HCT116 (cell line): ENCODE measurements around the gene PRR5L. TPM values are rescaled to one million over a fixed set of nuclear protein-coding genes. Genes with fewer than 3 reads are reported as not detected.
A peak's percentile ranks its signal among the peaks of the same experiment; 100 is the strongest.

Source experiments
- ATAC-seq: fragments of 200-7000 bp; cut with Tn5 transposase; 2 replicates; pipeline ENCODE4 v1.9.1; 2020; ENCODE audit warnings: mild to moderate bottlenecking, moderate library complexity
- BruUV-seq: library from RNA; stranded (reverse); fragments of 400-500 nt; replicated peaks from 2 replicates; lab custom pipeline; 2021; lab: Mats Ljungman, UMichigan
- CTCF ChIA-PET: fragments of 300-600 bp; sonication (Branson Sonifier 250); formaldehyde crosslinking; loops from one replicate; lab custom pipeline; 2021; ENCODE audit warnings: antibody characterized with exemption; lab: Charles Lee
- POLR2A ChIA-PET: fragments of 300-600, 350-600 bp; sonication (Branson Sonifier 250); formaldehyde crosslinking; loops from one replicate; lab custom pipeline; 2021; ENCODE audit warnings: antibody characterized with exemption; lab: Charles Lee
- RAD21 ChIA-PET, 2 experiments: fragments of 300-600 bp; sonication (Branson Sonifier 250); formaldehyde crosslinking; loops; one replicate each; lab custom pipeline; 2023; ENCODE audit warnings: low total read pairs in 2 of 2; ENCODE audit not compliant: uncharacterized antibody in 2 of 2, unreplicated experiment in 2 of 2, low non-redundant PET in 1 of 2; lab: Charles Lee
- DNase-seq: peaks from one replicate; pipeline ENCODE4 v3.0.0-alpha.2; 2010; ENCODE audit warnings: low read depth, low spot score
- H2AFZ ChIP-seq: fragments of 200-600 bp; shearing (Covaris generic), sonication (generic); 2 replicates; pipeline ENCODE4 v1.6.1; 2017; ENCODE audit warnings: low read depth, mixed run types, mixed read lengths, antibody characterized with exemption, low read length; ENCODE audit not compliant: poor library complexity, severe bottlenecking
- H3K27ac ChIP-seq: 2 replicates; pipeline ENCODE4 v1.5.1; 2012; ENCODE audit warnings: low read depth, low read length
- H3K27me3 ChIP-seq: fragments of 200-600 bp; sonication (generic); 2 replicates; pipeline ENCODE4 v1.6.1; 2016; ENCODE audit warnings: mixed run types, low read length, mixed read lengths; ENCODE audit not compliant: insufficient read depth
- H3K36me3 ChIP-seq, 2 experiments: fragments of 200-500 bp in 1 of 2; fragments of 200-600 bp in 1 of 2; sonication (Bioruptor generic) in 1 of 2; sonication (generic) in 1 of 2; 2 replicates each; pipeline versions ENCODE4 v1.5.1 to v1.6.1; 2014 to 2016; ENCODE audit warnings: low read length in 2 of 2, inconsistent platforms in 1 of 2, mixed read lengths in 1 of 2, mixed run types in 1 of 2; ENCODE audit not compliant: insufficient read depth in 2 of 2, control insufficient read depth in 1 of 2
- H3K4me1 ChIP-seq, 2 experiments: fragments of 200-600 bp in 1 of 2; sonication (generic) in 1 of 2; 2 replicates each; pipeline versions ENCODE4 v1.5.1 to v1.6.1; 2012 to 2017; ENCODE audit warnings: low read length in 2 of 2, inconsistent platforms in 1 of 2, mild to moderate bottlenecking in 1 of 2, mixed read lengths in 1 of 2, mixed run types in 1 of 2, moderate library complexity in 1 of 2; ENCODE audit not compliant: insufficient read depth in 2 of 2, control insufficient read depth in 1 of 2
- H3K4me2 ChIP-seq: fragments of 200-600 bp; sonication (generic); 2 replicates; pipeline ENCODE4 v1.6.1; 2017; ENCODE audit warnings: mixed run types, low read length, mixed read lengths
- H3K4me3 ChIP-seq, 2 experiments: fragments of 200-600 bp in 1 of 2; sonication (generic) in 1 of 2; replicated peaks in 1 of 2; 2 replicates each; pipeline ENCODE4 v1.5.1; 2011 to 2016; ENCODE audit warnings: low read length in 2 of 2, control low read depth in 1 of 2, low read depth in 1 of 2, mild to moderate bottlenecking in 1 of 2, mixed read lengths in 1 of 2, mixed run types in 1 of 2
- H3K79me2 ChIP-seq: fragments of 200-600 bp; sonication (generic); 2 replicates; pipeline ENCODE4 v1.6.1; 2017; ENCODE audit warnings: mild to moderate bottlenecking, mixed run types, low read length, moderate library complexity, mixed read lengths; ENCODE audit not compliant: insufficient read depth
- H3K9ac ChIP-seq: fragments of 200-600 bp; sonication (generic); 2 replicates; pipeline ENCODE4 v1.6.1; 2016; ENCODE audit warnings: low read length, mixed read lengths
- H3K9me2 ChIP-seq: fragments of 200-600 bp; sonication (generic), shearing (Covaris generic); 2 replicates; pipeline ENCODE4 v1.6.1; 2017; ENCODE audit warnings: mixed run types, mild to moderate bottlenecking, moderate library complexity; ENCODE audit not compliant: insufficient read depth
- H3K9me3 ChIP-seq, 2 experiments: fragments of 200-500 bp in 1 of 2; fragments of 200-600 bp in 1 of 2; sonication (Bioruptor generic) in 1 of 2; sonication (generic) in 1 of 2; 2 replicates each; pipeline ENCODE4 v1.6.1; 2014 to 2017; ENCODE audit warnings: low read length in 2 of 2, mixed read lengths in 2 of 2, inconsistent platforms in 1 of 2, low read depth in 1 of 2, mild to moderate bottlenecking in 1 of 2, mixed run types in 1 of 2, moderate library complexity in 1 of 2; ENCODE audit not compliant: control insufficient read depth in 1 of 2, insufficient read depth in 1 of 2
- H4K20me1 ChIP-seq: fragments of 200-600 bp; sonication (generic), shearing (Covaris generic); 2 replicates; pipeline ENCODE4 v1.6.1; 2017; ENCODE audit warnings: mixed run types, mild to moderate bottlenecking, moderate library complexity; ENCODE audit not compliant: insufficient read depth
- CEBPB ChIP-seq: IDR thresholded peaks from 2 replicates; pipeline ENCODE4 v1.6.1; 2012; ENCODE audit warnings: low read depth
- CTCF ChIP-seq, 3 experiments: fragments of 200-600 bp in 1 of 3; sonication (generic) in 1 of 3; IDR thresholded peaks in 2 of 3; conservative IDR thresholded peaks in 1 of 3; 2 replicates each; pipeline ENCODE4 v1.5.1; 2012 to 2017; ENCODE audit warnings: low read depth in 2 of 3, low read length in 2 of 3, antibody characterized with exemption in 1 of 3, borderline replicate concordance in 1 of 3, control low read depth in 1 of 3, mild to moderate bottlenecking in 1 of 3, mixed read lengths in 1 of 3, mixed run types in 1 of 3, moderate library complexity in 1 of 3; ENCODE audit not compliant: insufficient read depth in 1 of 3
- POLR2A ChIP-seq: IDR thresholded peaks from 2 replicates; pipeline ENCODE4 v1.7.0; 2011; ENCODE audit warnings: borderline replicate concordance; ENCODE audit not compliant: insufficient read depth, insufficient read length; ENCODE audit errors: extremely low read depth
- POLR2AphosphoS5 ChIP-seq: IDR thresholded peaks from 2 replicates; pipeline ENCODE4 v1.6.1; 2011; ENCODE audit warnings: mild to moderate bottlenecking, low read depth, low read length, moderate library complexity
- RAD21 ChIP-seq: IDR thresholded peaks from 2 replicates; pipeline ENCODE4 v1.6.1; 2012; ENCODE audit warnings: low read depth, mild to moderate bottlenecking
- TCF7L2 ChIP-seq: IDR thresholded peaks from 2 replicates; pipeline ENCODE4 v1.7.0; 2011; ENCODE audit warnings: borderline replicate concordance, inconsistent platforms; ENCODE audit not compliant: insufficient read depth, insufficient read length; ENCODE audit errors: extremely low read depth
- YY1 ChIP-seq: IDR thresholded peaks from 2 replicates; pipeline ENCODE4 v1.6.1; 2011; ENCODE audit warnings: low read length, low read depth, moderate library complexity, mild to moderate bottlenecking; ENCODE audit not compliant: insufficient replicate concordance; ENCODE audit errors: extremely low read depth
- intact Hi-C: fragments of 100-400 bp; cut with micrococcal nuclease; formaldehyde crosslinking; loops from 2 replicates; pipeline ENCODE4 v1.10.0; 2022
- total RNA-seq: library from RNA; stranded (reverse); gene quantifications from one replicate; pipeline ENCODE4 v1.2.1, GENCODE V29; 2021; ENCODE audit not compliant: unreplicated experiment
- TF ChIP-seq, protein P1 (sequence below): IDR thresholded peaks from 2 replicates; pipeline ENCODE4 v1.6.1; 2011; ENCODE audit warnings: mild to moderate bottlenecking, low read length, moderate library complexity; ENCODE audit not compliant: insufficient replicate concordance; ENCODE audit errors: extremely low read depth
- TF ChIP-seq, protein P2 (sequence below): IDR thresholded peaks from 2 replicates; pipeline ENCODE4 v1.6.1; 2012; ENCODE audit warnings: low read depth

PRR5L gene
- total RNA-seq, 1 experiment from 2014 or later = 0.47 TPM

DNA sequence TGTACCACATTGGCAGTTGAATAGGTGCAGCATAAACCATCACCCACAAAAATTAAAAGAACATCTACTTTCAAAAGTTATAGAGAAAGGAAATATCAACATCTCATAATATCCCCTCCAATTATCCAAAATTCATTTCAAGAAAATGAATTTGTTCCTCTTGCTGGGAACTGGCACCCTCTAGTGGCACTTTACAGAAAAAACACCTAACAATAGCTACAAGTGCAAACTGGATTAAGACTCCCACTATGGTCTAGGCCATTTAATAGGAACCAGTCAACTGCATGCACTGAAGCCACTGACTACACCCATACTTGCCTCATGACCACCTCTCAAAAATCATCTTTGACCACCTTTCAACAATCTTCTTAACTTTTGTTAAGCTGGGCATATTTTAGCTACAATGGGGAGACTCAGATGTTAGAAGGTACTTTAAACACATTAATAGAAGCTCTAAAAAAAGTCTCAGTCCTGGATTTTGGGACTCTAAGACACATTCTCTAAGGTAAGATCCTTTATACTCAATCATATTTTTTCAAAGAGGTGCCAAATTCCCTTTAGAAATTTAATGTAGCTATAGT, 196.7 kb downstream of the PRR5L start:
- no peak overlapping the region for H3K4me2 ChIP-seq
- intact Hi-C loops = loop anchor here (1.0 kb wide), 2 partner anchors 186 to 201 kb away; no protein-coding TSS in a partner anchor
- H3K79me2 ChIP-seq = no peaks in the 10 kb centered on the region
- H3K9ac ChIP-seq = no peak overlapping the region
- peaks cover 18 to 31% of the 10 kb centered on the region in 2 experiments; a peak in 3 of 4 replicates for H3K36me3 ChIP-seq
- H3K9me3 ChIP-seq = no peaks in the 10 kb centered on the region
- BruUV-seq = no TSS peak
- DNase-seq = peak; percentile 42
- RAD21 ChIA-PET = interaction anchor here (0.7 to 1.2 kb wide), 5 partner anchors 13 to 671 kb away, joined by 3 to 5 read pairs (median 3); no protein-coding TSS in a partner anchor
- POLR2A ChIA-PET = interaction anchor here (0.9 kb wide), 1 partner anchor 14 kb away, joined by 3 read pairs; no protein-coding TSS in a partner anchor
- H3K9me2 ChIP-seq = no peaks in the 10 kb centered on the region
- no peaks in the 10 kb centered on the region for H3K27me3 ChIP-seq
- H2AFZ ChIP-seq = no peak overlapping the region
- H3K4me1 ChIP-seq = no peaks in the 10 kb centered on the region
- no peak overlapping the region for H3K27ac ChIP-seq
- no peaks in the 10 kb centered on the region for H4K20me1 ChIP-seq
- H3K4me3 ChIP-seq = no peak overlapping the region
- ATAC-seq = peak; percentile 78
- no peak for TF ChIP-seq POLR2A
- TF ChIP-seq TCF7L2 = no peak
- peak; percentile 44 to 88 (median 72); a peak in 5 of 6 replicates for TF ChIP-seq CTCF (IDR thresholded peaks at IDR 0.05 in 2 of 3, conservative IDR thresholded peaks at IDR 0.05 in 1 of 3; ENCODE audit: borderline replicate concordance in 1 of 3, insufficient read depth in 1 of 3, low read depth in 2 of 3, low read length in 2 of 3)
- TF ChIP-seq POLR2AphosphoS5 = no peak
- TF ChIP-seq CEBPB = no peak
- peak; percentile 67 for TF ChIP-seq RAD21
- TF ChIP-seq, protein P1, sequence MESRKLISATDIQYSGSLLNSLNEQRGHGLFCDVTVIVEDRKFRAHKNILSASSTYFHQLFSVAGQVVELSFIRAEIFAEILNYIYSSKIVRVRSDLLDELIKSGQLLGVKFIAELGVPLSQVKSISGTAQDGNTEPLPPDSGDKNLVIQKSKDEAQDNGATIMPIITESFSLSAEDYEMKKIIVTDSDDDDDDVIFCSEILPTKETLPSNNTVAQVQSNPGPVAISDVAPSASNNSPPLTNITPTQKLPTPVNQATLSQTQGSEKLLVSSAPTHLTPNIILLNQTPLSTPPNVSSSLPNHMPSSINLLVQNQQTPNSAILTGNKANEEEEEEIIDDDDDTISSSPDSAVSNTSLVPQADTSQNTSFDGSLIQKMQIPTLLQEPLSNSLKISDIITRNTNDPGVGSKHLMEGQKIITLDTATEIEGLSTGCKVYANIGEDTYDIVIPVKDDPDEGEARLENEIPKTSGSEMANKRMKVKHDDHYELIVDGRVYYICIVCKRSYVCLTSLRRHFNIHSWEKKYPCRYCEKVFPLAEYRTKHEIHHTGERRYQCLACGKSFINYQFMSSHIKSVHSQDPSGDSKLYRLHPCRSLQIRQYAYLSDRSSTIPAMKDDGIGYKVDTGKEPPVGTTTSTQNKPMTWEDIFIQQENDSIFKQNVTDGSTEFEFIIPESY = no peak
- no peak for TF ChIP-seq YY1
- TF ChIP-seq, protein P2, sequence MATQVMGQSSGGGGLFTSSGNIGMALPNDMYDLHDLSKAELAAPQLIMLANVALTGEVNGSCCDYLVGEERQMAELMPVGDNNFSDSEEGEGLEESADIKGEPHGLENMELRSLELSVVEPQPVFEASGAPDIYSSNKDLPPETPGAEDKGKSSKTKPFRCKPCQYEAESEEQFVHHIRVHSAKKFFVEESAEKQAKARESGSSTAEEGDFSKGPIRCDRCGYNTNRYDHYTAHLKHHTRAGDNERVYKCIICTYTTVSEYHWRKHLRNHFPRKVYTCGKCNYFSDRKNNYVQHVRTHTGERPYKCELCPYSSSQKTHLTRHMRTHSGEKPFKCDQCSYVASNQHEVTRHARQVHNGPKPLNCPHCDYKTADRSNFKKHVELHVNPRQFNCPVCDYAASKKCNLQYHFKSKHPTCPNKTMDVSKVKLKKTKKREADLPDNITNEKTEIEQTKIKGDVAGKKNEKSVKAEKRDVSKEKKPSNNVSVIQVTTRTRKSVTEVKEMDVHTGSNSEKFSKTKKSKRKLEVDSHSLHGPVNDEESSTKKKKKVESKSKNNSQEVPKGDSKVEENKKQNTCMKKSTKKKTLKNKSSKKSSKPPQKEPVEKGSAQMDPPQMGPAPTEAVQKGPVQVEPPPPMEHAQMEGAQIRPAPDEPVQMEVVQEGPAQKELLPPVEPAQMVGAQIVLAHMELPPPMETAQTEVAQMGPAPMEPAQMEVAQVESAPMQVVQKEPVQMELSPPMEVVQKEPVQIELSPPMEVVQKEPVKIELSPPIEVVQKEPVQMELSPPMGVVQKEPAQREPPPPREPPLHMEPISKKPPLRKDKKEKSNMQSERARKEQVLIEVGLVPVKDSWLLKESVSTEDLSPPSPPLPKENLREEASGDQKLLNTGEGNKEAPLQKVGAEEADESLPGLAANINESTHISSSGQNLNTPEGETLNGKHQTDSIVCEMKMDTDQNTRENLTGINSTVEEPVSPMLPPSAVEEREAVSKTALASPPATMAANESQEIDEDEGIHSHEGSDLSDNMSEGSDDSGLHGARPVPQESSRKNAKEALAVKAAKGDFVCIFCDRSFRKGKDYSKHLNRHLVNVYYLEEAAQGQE = no peak
- CTCF ChIA-PET = interaction anchor here (0.6 to 1.9 kb wide), 31 partner anchors 8 to 671 kb away, joined by 3 to 29 read pairs (median 5); partner anchors contain the start of genes COMMD9 and TRAF6
